H1 (cell line): ENCODE measurements around the gene UBE3C. TPM values are rescaled to one million over a fixed set of nuclear protein-coding genes. Genes with fewer than 3 reads are reported as not detected.

Source experiments
- CTCF ChIA-PET: fragments of 300-600 bp; sonication (Branson Sonifier 250); formaldehyde crosslinking; loops from one replicate; lab custom pipeline; 2021; ENCODE audit not compliant: partially characterized antibody; lab: Charles Lee
- POLR2A ChIA-PET: fragments of 300-600 bp; sonication (Branson Sonifier 250); formaldehyde crosslinking; loops from one replicate; lab custom pipeline; 2021; ENCODE audit warnings: inconsistent platforms; ENCODE audit not compliant: partially characterized antibody; lab: Charles Lee
- DNase-seq, 2 experiments: peaks; one replicate each; pipeline versions ENCODE4 v3.0.0 to v3.0.0-alpha.2; 2010 to 2022; ENCODE audit warnings: low spot score in 2 of 2, low read depth in 1 of 2, mixed read lengths in 1 of 2
- FAIRE-seq: peaks from 2 replicates; lab custom pipeline; 2011; peaks lifted over from hg19 to GRCh38; lab: Jason Lieb, UNC
- H2AFZ ChIP-seq: 2 replicates; pipeline ENCODE4 v1.8.1; 2012; ENCODE audit warnings: low read length, inconsistent platforms
- H2AK5ac ChIP-seq: 2 replicates; pipeline ENCODE4 v1.6.1; 2013; ENCODE audit warnings: low read depth, low read length
- H2BK120ac ChIP-seq: replicated peaks from 2 replicates; pipeline ENCODE3; 2013; ENCODE audit warnings: low read depth, low read length, inconsistent platforms
- H2BK12ac ChIP-seq: 2 replicates; pipeline ENCODE4 v1.6.1; 2013; ENCODE audit warnings: low read depth, low read length
- H2BK15ac ChIP-seq: 2 replicates; pipeline ENCODE4 v1.6.1; 2013; ENCODE audit warnings: low read length
- H2BK20ac ChIP-seq: 2 replicates; pipeline ENCODE4 v1.6.1; 2013; ENCODE audit warnings: low read length
- H2BK5ac ChIP-seq: 2 replicates; pipeline ENCODE4 v1.6.1; 2013; ENCODE audit warnings: low read depth, low read length
- H3K14ac ChIP-seq: 2 replicates; pipeline ENCODE4 v1.6.1; 2013; ENCODE audit warnings: inconsistent platforms; ENCODE audit not compliant: insufficient read length
- H3K18ac ChIP-seq: 2 replicates; pipeline ENCODE4 v1.6.1; 2013; ENCODE audit warnings: low read length; ENCODE audit errors: extremely low read depth
- H3K23ac ChIP-seq: 2 replicates; pipeline ENCODE4 v1.6.1; 2013; ENCODE audit warnings: inconsistent platforms; ENCODE audit not compliant: insufficient read length
- H3K23me2 ChIP-seq: 2 replicates; pipeline ENCODE4 v1.6.1; 2013; ENCODE audit warnings: low read depth, low read length
- H3K27ac ChIP-seq: 2 replicates; pipeline ENCODE4 v1.6.1; 2011; ENCODE audit warnings: low read depth, low read length, inconsistent platforms
- H3K27me3 ChIP-seq, 4 experiments: replicated peaks in 1 of 4; 1 replicate in 1 of 4; 2 replicates in 3 of 4; pipeline versions ENCODE4 v1.6.1 to v1.8.1; 2011 to 2013; ENCODE audit warnings: low read length in 3 of 4, mild to moderate bottlenecking in 3 of 4, inconsistent platforms in 2 of 4, mixed read lengths in 2 of 4, moderate library complexity in 1 of 4; ENCODE audit not compliant: control insufficient read depth in 3 of 4, insufficient read depth in 3 of 4; ENCODE audit errors: extremely low read depth in 1 of 4
- H3K36me3 ChIP-seq, 4 experiments: 2 replicates each; pipeline versions ENCODE4 v1.6.1 to v1.8.1; 2011 to 2013; ENCODE audit warnings: mild to moderate bottlenecking in 4 of 4, low read length in 3 of 4, moderate library complexity in 2 of 4, control low read depth in 1 of 4, inconsistent platforms in 1 of 4; ENCODE audit not compliant: insufficient read depth in 4 of 4, control insufficient read depth in 2 of 4
- H3K4ac ChIP-seq: replicated peaks from 2 replicates; pipeline ENCODE3; 2013; ENCODE audit warnings: low read length, low read depth, mixed read lengths, inconsistent platforms; ENCODE audit not compliant: insufficient read length
- H3K4me1 ChIP-seq, 4 experiments: replicated peaks in 1 of 4; 1 replicate in 1 of 4; 2 replicates in 3 of 4; pipeline versions ENCODE4 v1.6.1 to v1.8.1; 2011 to 2013; ENCODE audit warnings: low read length in 3 of 4, inconsistent platforms in 2 of 4, mixed read lengths in 1 of 4; ENCODE audit not compliant: insufficient read depth in 4 of 4, control insufficient read depth in 3 of 4
- H3K4me2 ChIP-seq, 2 experiments: 2 replicates each; pipeline versions ENCODE4 v1.6.1 to v1.8.1; 2011 to 2013; ENCODE audit warnings: low read depth in 2 of 2, low read length in 2 of 2, control low read depth in 1 of 2, inconsistent platforms in 1 of 2, mild to moderate bottlenecking in 1 of 2; ENCODE audit not compliant: insufficient read depth in 1 of 2
- H3K4me3 ChIP-seq, 4 experiments: fragments of 200-600, 300-600 bp in 1 of 4; sonication (generic), shearing (Covaris generic), sonication (Bioruptor Twin) in 1 of 4; 2 replicates each; pipeline versions ENCODE4 v1.5.1 to v1.8.1; 2011 to 2016; ENCODE audit warnings: low read length in 4 of 4, low read depth in 3 of 4, control low read depth in 2 of 4, inconsistent platforms in 2 of 4, mild to moderate bottlenecking in 2 of 4, mixed read lengths in 1 of 4, moderate library complexity in 1 of 4; ENCODE audit not compliant: insufficient read depth in 2 of 4; ENCODE audit errors: extremely low read depth in 1 of 4
- H3K56ac ChIP-seq: replicated peaks from 2 replicates; pipeline ENCODE3; 2013; ENCODE audit warnings: low read depth, mild to moderate bottlenecking, mixed read lengths, low read length, inconsistent platforms; ENCODE audit not compliant: insufficient read length
- H3K79me1 ChIP-seq: 2 replicates; pipeline ENCODE4 v1.6.1; 2013; ENCODE audit warnings: low read depth, low read length, control low read depth
- H3K79me2 ChIP-seq, 2 experiments: 2 replicates each; pipeline versions ENCODE4 v1.6.1 to v1.8.1; 2012 to 2013; ENCODE audit warnings: low read length in 2 of 2, mild to moderate bottlenecking in 2 of 2, inconsistent platforms in 1 of 2; ENCODE audit not compliant: insufficient read depth in 2 of 2, control insufficient read depth in 1 of 2
- H3K9ac ChIP-seq, 4 experiments: replicated peaks in 1 of 4; 1 replicate in 1 of 4; 2 replicates in 3 of 4; pipeline versions ENCODE4 v1.6.1 to v1.8.1; 2011 to 2013; ENCODE audit warnings: low read depth in 3 of 4, low read length in 3 of 4, control low read depth in 2 of 4, mild to moderate bottlenecking in 2 of 4, moderate library complexity in 2 of 4, inconsistent platforms in 1 of 4; ENCODE audit errors: extremely low read depth in 1 of 4
- H3K9me3 ChIP-seq, 2 experiments: 2 replicates each; pipeline versions ENCODE4 v1.6.1 to v1.8.1; 2012 to 2013; ENCODE audit warnings: mild to moderate bottlenecking in 2 of 2, moderate library complexity in 2 of 2, control low read depth in 1 of 2, inconsistent platforms in 1 of 2, low read depth in 1 of 2, low read length in 1 of 2, mixed read lengths in 1 of 2; ENCODE audit not compliant: insufficient read depth in 2 of 2
- H4K20me1 ChIP-seq, 2 experiments: replicated peaks in 1 of 2; 2 replicates each; pipeline versions ENCODE3 to v1.8.1; 2011 to 2013; ENCODE audit warnings: inconsistent platforms in 2 of 2, low read length in 2 of 2, mild to moderate bottlenecking in 1 of 2; ENCODE audit not compliant: insufficient read depth in 2 of 2, control insufficient read depth in 1 of 2
- H4K5ac ChIP-seq: 2 replicates; pipeline ENCODE4 v1.6.1; 2013; ENCODE audit warnings: low read length, low read depth, mixed read lengths, inconsistent platforms; ENCODE audit not compliant: insufficient read length
- H4K8ac ChIP-seq: 2 replicates; pipeline ENCODE4 v1.8.0; 2013; ENCODE audit warnings: mild to moderate bottlenecking, moderate library complexity, low read length, inconsistent platforms; ENCODE audit not compliant: insufficient read depth; ENCODE audit errors: extremely low read depth
- H4K91ac ChIP-seq: replicated peaks from 2 replicates; pipeline ENCODE3; 2013; ENCODE audit warnings: low read length, mixed read lengths, inconsistent platforms; ENCODE audit not compliant: insufficient read length
- CHD2 ChIP-seq: IDR thresholded peaks from 2 replicates; pipeline ENCODE4 v1.6.1; 2012; ENCODE audit warnings: low read length, improper control_type of control experiment
- GABPA ChIP-seq: IDR thresholded peaks from 2 replicates; pipeline ENCODE4 v1.6.1; 2011; ENCODE audit warnings: mild to moderate bottlenecking, low read length, moderate library complexity, borderline replicate concordance; ENCODE audit not compliant: insufficient read depth
- KDM1A ChIP-seq: fragments of 200-600, 300-600 bp; sonication (generic); IDR thresholded peaks from 2 replicates; pipeline ENCODE4 v1.7.1; 2016; ENCODE audit warnings: mild to moderate bottlenecking, low read length, borderline replicate concordance
- NRF1 ChIP-seq: IDR thresholded peaks from 2 replicates; pipeline ENCODE4 v1.6.1; 2011; ENCODE audit warnings: mild to moderate bottlenecking, low read depth, low read length, improper control_type of control experiment
- RBBP5 ChIP-seq: IDR thresholded peaks from 2 replicates; pipeline ENCODE4 v1.7.1; 2012; ENCODE audit warnings: low read depth, mild to moderate bottlenecking, inconsistent platforms, low read length, moderate library complexity, borderline replicate concordance
- SIN3A ChIP-seq, 2 experiments: IDR thresholded peaks in 1 of 2; conservative IDR thresholded peaks in 1 of 2; 2 replicates each; pipeline ENCODE4 v1.6.1; 2011 to 2012; ENCODE audit warnings: low read length in 2 of 2, improper control_type of control experiment in 1 of 2, low read depth in 1 of 2, mild to moderate bottlenecking in 1 of 2
- SIX5 ChIP-seq: IDR thresholded peaks from 2 replicates; pipeline ENCODE4 v1.6.1; 2011; ENCODE audit warnings: mild to moderate bottlenecking, low read depth, low read length
- WGBS, 2 experiments: shearing (Covaris generic) in 1 of 2; methylation state at CpG; one replicate each; pipeline versions ENCODE4 v1.1.6 to v1.1.7; 2013 to 2015; ENCODE audit warnings: low lambda C conversion rate in 2 of 2, mixed read lengths in 2 of 2, inconsistent platforms in 1 of 2, low coverage in 1 of 2, missing lambda C conversion rate in 1 of 2; ENCODE audit not compliant: insufficient replicate concordance in 2 of 2, insufficient coverage in 1 of 2, insufficient read length in 1 of 2; ENCODE audit errors: extremely low coverage in 1 of 2, missing lambda C conversion rate in 1 of 2; 5-methylcytosine and 5-hydroxymethylcytosine counted together
- polyA plus RNA-seq, 7 experiments: library from polyadenylated mRNA; depleted of rRNA in 3 of 7; stranded (reverse) in 5 of 7; unstranded in 2 of 7; fragments of >200 nt in 5 of 7; fragments of 200-250 nt in 2 of 7; gene quantifications; 1 replicate in 5 of 7; 2 replicates in 1 of 7; 4 replicates in 1 of 7; pipeline versions ENCODE4 v1.2.1 to v1.2.3, GENCODE V29; 2011 to 2013; ENCODE audit warnings: missing spikeins in 2 of 7, mixed read lengths in 2 of 7
- total RNA-seq: library from RNA; stranded (reverse); fragmentation: NEBNext Ultra II Directional; extraction: Animal tissue kit (Norgen Biotek cat#: 25700); gene quantifications from 2 replicates; pipeline ENCODE4 v1.2.1, GENCODE V29; 2021
- TF ChIP-seq, protein P1 (sequence below), 3 experiments: IDR thresholded peaks; 1 replicate in 2 of 3; 2 replicates in 1 of 3; pipeline versions ENCODE4 v1.5.1 to v1.6.1; 2011; ENCODE audit warnings: low read length in 3 of 3, mild to moderate bottlenecking in 3 of 3, inconsistent platforms in 2 of 3, low read depth in 1 of 3, moderate library complexity in 1 of 3; ENCODE audit not compliant: insufficient read depth in 1 of 3; ENCODE audit errors: control extremely low read depth in 1 of 3
- TF ChIP-seq, protein P2 (sequence below): IDR thresholded peaks from 2 replicates; pipeline ENCODE4 v1.6.1; 2012; ENCODE audit warnings: low read length, inconsistent platforms

Gene UBE3C
- total and polyA plus RNA-seq, 2 of the 8 experiments (the other 6 are each of a cell fraction or from before 2014, with no cell fraction given), result 32.0 to 54.1 TPM

DNA sequence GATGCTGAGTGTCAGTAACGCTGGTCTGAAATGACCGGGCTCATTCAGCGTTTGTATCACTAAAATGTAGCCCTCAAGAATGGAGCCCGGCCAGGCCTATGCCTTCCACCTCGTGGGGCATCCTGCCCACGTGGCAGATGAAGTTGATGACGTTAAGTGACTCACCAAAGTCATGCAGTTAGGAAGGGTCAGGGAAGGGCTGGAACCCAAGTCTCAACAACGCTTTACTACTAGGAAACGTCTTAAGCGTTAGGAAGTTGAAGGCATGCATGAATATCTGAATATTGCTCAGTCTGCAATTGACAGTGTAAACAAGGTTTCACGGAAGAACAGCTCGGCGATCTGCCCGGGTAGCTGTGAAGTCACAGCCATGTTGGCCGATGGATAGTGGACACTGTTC lies 14.0 kb upstream of the UBE3C start:
- H3K23me2 ChIP-seq, result no peaks in the 10 kb centered on the region
- no peak overlapping the region for H3K56ac ChIP-seq
- no peaks in the 10 kb centered on the region for H3K9me3 ChIP-seq
- no peak overlapping the region for H3K14ac ChIP-seq
- H3K79me2 ChIP-seq, result no peaks in the 10 kb centered on the region
- no peak overlapping the region for H2BK20ac ChIP-seq
- no peak overlapping the region for H4K5ac ChIP-seq
- no peaks in the 10 kb centered on the region; the same call in 1 of the 2 replicates for H3K79me1 ChIP-seq
- H3K18ac ChIP-seq, result no peak overlapping the region
- H2BK12ac ChIP-seq, result no peak overlapping the region
- H3K9ac ChIP-seq, result no peak overlapping the region
- H3K4me1 ChIP-seq, result peaks cover 0 to 4% (median 0%) of the 10 kb centered on the region in 4 experiments; a peak in 1 of 7 replicates
- POLR2A ChIA-PET, result no interaction called here
- H3K4ac ChIP-seq, result no peak overlapping the region
- H3K27me3 ChIP-seq, result no peaks in the 10 kb centered on the region
- no peak overlapping the region for H2AK5ac ChIP-seq
- H2AFZ ChIP-seq, result 0 out of 2 replicates have a peak overlapping the region, but pooled peaks have one; percentile 20
- H4K20me1 ChIP-seq, result no peaks in the 10 kb centered on the region
- FAIRE-seq (no peak), DNase-seq (no peak)
- no peak overlapping the region for H2BK5ac ChIP-seq
- H3K4me2 ChIP-seq, result no peak overlapping the region
- no peak overlapping the region for H2BK15ac ChIP-seq
- CTCF ChIA-PET, result interaction anchor here (0.6 to 2.6 kb wide), 3 partner anchors 8 to 51 kb away, joined by 4 to 5 read pairs (median 4); no protein-coding TSS in a partner anchor
- H2BK120ac ChIP-seq, result no peak overlapping the region
- no peak overlapping the region for H3K27ac ChIP-seq
- no peak overlapping the region for H3K4me3 ChIP-seq
- H3K23ac ChIP-seq, result no peak overlapping the region
- H3K36me3 ChIP-seq, result no peaks in the 10 kb centered on the region
- H4K8ac ChIP-seq, result no peak overlapping the region; the same call in 1 of the 2 replicates
- no peak overlapping the region for H4K91ac ChIP-seq
- WGBS, 2 experiments, result 95% methylated on average over 15 of the region's 15 CpGs; no CpG with 5 or more reads in 1 of the 2 experiments
- TF ChIP-seq CHD2 (no peak), NRF1 (no peak), SIN3A (conservative IDR thresholded peaks at IDR 0.05 in 1 of 2, IDR thresholded peaks at IDR 0.05 in 1 of 2; ENCODE audit: low read depth in 1 of 2, low read length in 2 of 2) (no peak), SIX5 (no peak), RBBP5 (no peak), GABPA (no peak), KDM1A (no peak)
- TF ChIP-seq, protein P1, sequence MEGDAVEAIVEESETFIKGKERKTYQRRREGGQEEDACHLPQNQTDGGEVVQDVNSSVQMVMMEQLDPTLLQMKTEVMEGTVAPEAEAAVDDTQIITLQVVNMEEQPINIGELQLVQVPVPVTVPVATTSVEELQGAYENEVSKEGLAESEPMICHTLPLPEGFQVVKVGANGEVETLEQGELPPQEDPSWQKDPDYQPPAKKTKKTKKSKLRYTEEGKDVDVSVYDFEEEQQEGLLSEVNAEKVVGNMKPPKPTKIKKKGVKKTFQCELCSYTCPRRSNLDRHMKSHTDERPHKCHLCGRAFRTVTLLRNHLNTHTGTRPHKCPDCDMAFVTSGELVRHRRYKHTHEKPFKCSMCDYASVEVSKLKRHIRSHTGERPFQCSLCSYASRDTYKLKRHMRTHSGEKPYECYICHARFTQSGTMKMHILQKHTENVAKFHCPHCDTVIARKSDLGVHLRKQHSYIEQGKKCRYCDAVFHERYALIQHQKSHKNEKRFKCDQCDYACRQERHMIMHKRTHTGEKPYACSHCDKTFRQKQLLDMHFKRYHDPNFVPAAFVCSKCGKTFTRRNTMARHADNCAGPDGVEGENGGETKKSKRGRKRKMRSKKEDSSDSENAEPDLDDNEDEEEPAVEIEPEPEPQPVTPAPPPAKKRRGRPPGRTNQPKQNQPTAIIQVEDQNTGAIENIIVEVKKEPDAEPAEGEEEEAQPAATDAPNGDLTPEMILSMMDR (IDR thresholded peaks at IDR 0.05; ENCODE audit: control extremely low read depth in 1 of 3, insufficient read depth in 1 of 3, low read depth in 1 of 3, low read length in 3 of 3), result no peak
- TF ChIP-seq, protein P2, sequence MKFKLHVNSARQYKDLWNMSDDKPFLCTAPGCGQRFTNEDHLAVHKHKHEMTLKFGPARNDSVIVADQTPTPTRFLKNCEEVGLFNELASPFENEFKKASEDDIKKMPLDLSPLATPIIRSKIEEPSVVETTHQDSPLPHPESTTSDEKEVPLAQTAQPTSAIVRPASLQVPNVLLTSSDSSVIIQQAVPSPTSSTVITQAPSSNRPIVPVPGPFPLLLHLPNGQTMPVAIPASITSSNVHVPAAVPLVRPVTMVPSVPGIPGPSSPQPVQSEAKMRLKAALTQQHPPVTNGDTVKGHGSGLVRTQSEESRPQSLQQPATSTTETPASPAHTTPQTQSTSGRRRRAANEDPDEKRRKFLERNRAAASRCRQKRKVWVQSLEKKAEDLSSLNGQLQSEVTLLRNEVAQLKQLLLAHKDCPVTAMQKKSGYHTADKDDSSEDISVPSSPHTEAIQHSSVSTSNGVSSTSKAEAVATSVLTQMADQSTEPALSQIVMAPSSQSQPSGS, result no peak
